ENCODE results near the gene SHB. TPM values are rescaled to one million over a fixed set of nuclear protein-coding genes. Genes with fewer than 3 reads are reported as not detected.

SHB gene
- total and polyA plus RNA-seq, 2 of the 13 experiments (the other 11 are each of a cell fraction or from before 2014, with no cell fraction given): 19.4 to 20.7 TPM

GRCh38 chr9:37963936-37964739, 104.9 kb downstream of the SHB start (continued):
- peak; percentile 38; the same call in 1 of the 2 replicates for TF ChIP-seq PAXIP1 (CRISPR knock-in tag; conservative IDR thresholded peaks at IDR 0.05)
- peak; percentile 93 for TF ChIP-seq ZNF629 (CRISPR knock-in tag; conservative IDR thresholded peaks at IDR 0.05)
- no peak for TF ChIP-seq ZNF143 (CRISPR knock-in tag; IDR thresholded peaks at IDR 0.05)
- TF ChIP-seq MYC (CRISPR knock-in tag; IDR thresholded peaks at IDR 0.05; ENCODE audit: borderline replicate concordance): peak; percentile 49; the same call in 1 of the 2 replicates
- TF ChIP-seq ZBTB34 (CRISPR knock-in tag; IDR thresholded peaks at IDR 0.05): peak; percentile 73
- peak; percentile 56; the same call in 1 of the 2 replicates for TF ChIP-seq HDAC2 (CRISPR knock-in tag; IDR thresholded peaks at IDR 0.05)
- peak; percentile 35; the same call in 1 of the 2 replicates for TF ChIP-seq ZBTB7B (CRISPR knock-in tag; IDR thresholded peaks at IDR 0.05)
- TF ChIP-seq NCOA1 (CRISPR knock-in tag; IDR thresholded peaks at IDR 0.05): no peak
- peak; percentile 92 for TF ChIP-seq RARA (CRISPR knock-in tag; IDR thresholded peaks at IDR 0.05)
- peak; percentile 31; the same call in 1 of the 2 replicates for TF ChIP-seq ZNF574 (CRISPR knock-in tag; IDR thresholded peaks at IDR 0.05)
- TF ChIP-seq TOPORS (CRISPR knock-in tag; IDR thresholded peaks at IDR 0.05): no peak
- peak; percentile 90 for TF ChIP-seq RXRA (CRISPR knock-in tag; IDR thresholded peaks at IDR 0.05)
- TF ChIP-seq GATAD1 (CRISPR knock-in tag; IDR thresholded peaks at IDR 0.05): 0 out of 2 replicates have a peak, but pooled peaks have one; percentile 15
- TF ChIP-seq KDM5B (CRISPR knock-in tag; IDR thresholded peaks at IDR 0.05; ENCODE audit: borderline replicate concordance): 0 out of 2 replicates have a peak, but pooled peaks have one; percentile 21
- TF ChIP-seq ZNF142 (CRISPR knock-in tag; IDR thresholded peaks at IDR 0.05): no peak

Data from HepG2 (cell line).